ENCODE measurements around the gene COL4A1.

COL4A1 gene

GRCh38 chr13:110299283-110299840 is 7.6 kb downstream of the COL4A1 start:
- Histone ChIP-seq H3K9me3 (replicated peaks; ENCODE audit: insufficient read depth, low read length) (no peaks in the 10 kb centered on the region), H3K36me3 (replicated peaks; ENCODE audit: insufficient read depth, low read length) (no peaks in the 10 kb centered on the region), H3K9me2 (replicated peaks; ENCODE audit: insufficient read depth, low read length) (no peaks in the 10 kb centered on the region), H3K4me3 (ENCODE audit: low read length) (no peak overlapping the region), H3K4me1 (ENCODE audit: low read length) (no peaks in the 10 kb centered on the region), H3K9ac (ENCODE audit: low read length) (no peak overlapping the region), H3K79me2 (ENCODE audit: low read length) (no peaks in the 10 kb centered on the region), H3K4me2 (ENCODE audit: low read depth, low read length) (no peak overlapping the region), H3K27ac (ENCODE audit: low read length) (no peak overlapping the region), H2AFZ (ENCODE audit: low read length) (no peak overlapping the region), H3K27me3 (replicated peaks; ENCODE audit: insufficient read depth, low read length) (no peaks in the 10 kb centered on the region), H4K20me1 (ENCODE audit: insufficient read depth, low read length) (no peaks in the 10 kb centered on the region), H3F3A (ENCODE audit: insufficient read depth, low read length) (no peaks in the 10 kb centered on the region)
- TF ChIP-seq EZH2phosphoT487 (IDR thresholded peaks at IDR 0.05; ENCODE audit: low read length) (no peak), CTCF (IDR thresholded peaks at IDR 0.05; ENCODE audit: low read length) (no peak), EZH2 (optimal IDR thresholded peaks at IDR 0.05; ENCODE audit: low read depth, low read length) (no peak)
- no peak for DNase-seq

GRCh38 chr13:110298505-110299282 is 8.3 kb downstream of the COL4A1 start:
- no peak overlapping the region for H3K27ac ChIP-seq (ENCODE audit: low read length)
- TF ChIP-seq EZH2 (optimal IDR thresholded peaks at IDR 0.05; ENCODE audit: low read depth, low read length) (no peak), CTCF (IDR thresholded peaks at IDR 0.05; ENCODE audit: low read length) (no peak)
- H3K79me2 ChIP-seq (ENCODE audit: low read length), result no peaks in the 10 kb centered on the region
- H2AFZ ChIP-seq (ENCODE audit: low read length), result no peak overlapping the region
- H3K4me1 ChIP-seq (ENCODE audit: low read length), result no peaks in the 10 kb centered on the region
- H3F3A ChIP-seq (ENCODE audit: insufficient read depth, low read length), result no peaks in the 10 kb centered on the region
- no peaks in the 10 kb centered on the region for H4K20me1 ChIP-seq (ENCODE audit: insufficient read depth, low read length)
- H3K4me3 ChIP-seq (ENCODE audit: low read length), result no peak overlapping the region
- no peaks in the 10 kb centered on the region for H3K36me3 ChIP-seq (replicated peaks; ENCODE audit: insufficient read depth, low read length)
- no peak for DNase-seq
- H3K9me3 ChIP-seq (replicated peaks; ENCODE audit: insufficient read depth, low read length), result no peaks in the 10 kb centered on the region
- no peak overlapping the region for H3K9ac ChIP-seq (ENCODE audit: low read length)
- no peaks in the 10 kb centered on the region for H3K27me3 ChIP-seq (replicated peaks; ENCODE audit: insufficient read depth, low read length)
- H3K9me2 ChIP-seq (replicated peaks; ENCODE audit: insufficient read depth, low read length), result no peaks in the 10 kb centered on the region
- H3K4me2 ChIP-seq (ENCODE audit: low read depth, low read length), result no peak overlapping the region

- Histone ChIP-seq H3K9me3 (replicated peaks; ENCODE audit: insufficient read depth, low read length) (no peaks in the 10 kb centered on the region), H3K4me1 (ENCODE audit: low read length) (no peaks in the 10 kb centered on the region), H3F3A (ENCODE audit: insufficient read depth, low read length) (no peaks in the 10 kb centered on the region), H2AFZ (ENCODE audit: low read length) (no peak overlapping the region), H3K4me3 (ENCODE audit: low read length) (no peak overlapping the region), H4K20me1 (ENCODE audit: insufficient read depth, low read length) (no peaks in the 10 kb centered on the region), H3K9ac (ENCODE audit: low read length) (no peak overlapping the region), H3K9me2 (replicated peaks; ENCODE audit: insufficient read depth, low read length) (no peaks in the 10 kb centered on the region), H3K27me3 (replicated peaks; ENCODE audit: insufficient read depth, low read length) (no peaks in the 10 kb centered on the region), H3K79me2 (ENCODE audit: low read length) (no peaks in the 10 kb centered on the region), H3K36me3 (replicated peaks; ENCODE audit: insufficient read depth, low read length) (no peaks in the 10 kb centered on the region), H3K27ac (ENCODE audit: low read length) (no peak overlapping the region), H3K4me2 (ENCODE audit: low read depth, low read length) (no peak overlapping the region)
- TF ChIP-seq CTCF (IDR thresholded peaks at IDR 0.05; ENCODE audit: low read length), result no peak
- no peak for TF ChIP-seq EZH2phosphoT487 (IDR thresholded peaks at IDR 0.05; ENCODE audit: low read length)
- no peak for TF ChIP-seq EZH2 (optimal IDR thresholded peaks at IDR 0.05; ENCODE audit: low read depth, low read length)
- no peak for DNase-seq
These were observed 9.0 kb downstream of the COL4A1 start for GRCh38 chr13:110297766-110298504.

All from MM.1S (cell line).